ENCODE results near the gene CYBC1.

GRCh38 chr17:82419540-82419939 lies 31.0 kb downstream of the CYBC1 start:
- TF ChIP-seq FOSL1 (IDR thresholded peaks at IDR 0.05; ENCODE audit: low read depth) (no peak), YY1 (IDR thresholded peaks at IDR 0.05; ENCODE audit: extremely low read depth, insufficient replicate concordance, low read depth, low read length) (no peak), CEBPB (IDR thresholded peaks at IDR 0.05; ENCODE audit: low read depth) (no peak), ZBTB33 (IDR thresholded peaks at IDR 0.05; ENCODE audit: extremely low read depth, insufficient replicate concordance, low read length) (no peak), CTCF (IDR thresholded peaks at IDR 0.05 in 2 of 3, conservative IDR thresholded peaks at IDR 0.05 in 1 of 3; ENCODE audit: borderline replicate concordance in 1 of 3, insufficient read depth in 1 of 3, low read depth in 2 of 3, low read length in 2 of 3) (no peak), EZH2 (IDR thresholded peaks at IDR 0.05) (no peak)

Measured in HCT116 (cell line).